Endothelial cell (in vitro differentiated cells): Measurements from ENCODE around the gene BATF. TPM values are rescaled to one million over a fixed set of nuclear protein-coding genes. Genes with fewer than 3 reads are reported as not detected.

Experiments used
- DNase-seq: peaks from one replicate; pipeline ENCODE4 v3.0.0; 2021; ENCODE audit warnings: low spot score
- H3K27ac Mint-ChIP-seq: one replicate; pipeline ENCODE4 v1.8.0; 2021; ENCODE audit warnings: mixed read lengths, inconsistent platforms; ENCODE audit not compliant: unreplicated experiment
- H3K27me3 Mint-ChIP-seq: one replicate; pipeline ENCODE4 v1.8.0; 2021; ENCODE audit warnings: mild to moderate bottlenecking, moderate library complexity, mixed read lengths, inconsistent platforms; ENCODE audit not compliant: unreplicated experiment
- H3K36me3 Mint-ChIP-seq: one replicate; pipeline ENCODE4 v1.8.0; 2021; ENCODE audit warnings: mild to moderate bottlenecking, low read depth, mixed read lengths, inconsistent platforms; ENCODE audit not compliant: unreplicated experiment
- H3K4me1 Mint-ChIP-seq: one replicate; pipeline ENCODE4 v1.8.0; 2021; ENCODE audit warnings: mild to moderate bottlenecking, mixed read lengths, inconsistent platforms; ENCODE audit not compliant: unreplicated experiment
- H3K4me3 Mint-ChIP-seq: one replicate; pipeline ENCODE4 v1.8.0; 2021; ENCODE audit warnings: mild to moderate bottlenecking, mixed read lengths, inconsistent platforms; ENCODE audit not compliant: unreplicated experiment
- H3K9me3 Mint-ChIP-seq: one replicate; pipeline ENCODE4 v1.8.0; 2021; ENCODE audit warnings: mixed read lengths, inconsistent platforms; ENCODE audit not compliant: unreplicated experiment
- CTCF ChIP-seq: fragments of 200-600 bp; sonication (generic); IDR thresholded peaks from one replicate; pipeline ENCODE4 v1.5.0; 2021; ENCODE audit warnings: antibody characterized with exemption; ENCODE audit not compliant: unreplicated experiment
- total RNA-seq: library from RNA; stranded (reverse); fragmentation: NEBNext Ultra II Directional; extraction: Animal tissue kit (Norgen Biotek cat#: 25700); gene quantifications from one replicate; pipeline ENCODE4 v1.2.1, GENCODE V29; 2021; ENCODE audit not compliant: unreplicated experiment

Gene BATF
- total RNA-seq, 1 donor from 2014 or later, result not detected

GRCh38 chr14:75558440-75558839, 36.2 kb downstream of the BATF start:
- no peak for TF ChIP-seq CTCF
- Mint-ChIP-seq H3K27ac (no peak overlapping the region), H3K27me3 (peaks cover 3% of the 10 kb centered on the region), H3K4me1 (no peaks in the 10 kb centered on the region), H3K4me3 (no peak overlapping the region), H3K9me3 (no peaks in the 10 kb centered on the region), H3K36me3 (no peaks in the 10 kb centered on the region)
- no peak for DNase-seq

- H3K4me1 Mint-ChIP-seq, result no peaks in the 10 kb centered on the region
- H3K36me3 Mint-ChIP-seq, result no peaks in the 10 kb centered on the region
- H3K27ac Mint-ChIP-seq, result no peak overlapping the region
- DNase-seq, result no peak
- no peak for TF ChIP-seq CTCF
- no peak overlapping the region for H3K4me3 Mint-ChIP-seq
- peaks cover 3% of the 10 kb centered on the region for H3K27me3 Mint-ChIP-seq
- H3K9me3 Mint-ChIP-seq, result no peaks in the 10 kb centered on the region
These were observed 36.8 kb downstream of the BATF start for GRCh38 chr14:75559045-75559444.

- Mint-ChIP-seq H3K27me3 (peaks cover 3% of the 10 kb centered on the region), H3K9me3 (no peaks in the 10 kb centered on the region), H3K4me3 (no peak overlapping the region), H3K4me1 (no peaks in the 10 kb centered on the region), H3K27ac (no peak overlapping the region), H3K36me3 (peaks cover under 1% of the 10 kb centered on the region)
- no peak for TF ChIP-seq CTCF
- DNase-seq, result no peak
These were observed 37.4 kb downstream of the BATF start for GRCh38 chr14:75559451-75560222.

GRCh38 chr14:75561013-75561432, 38.8 kb downstream of the BATF start:
- no peaks in the 10 kb centered on the region for H3K9me3 Mint-ChIP-seq
- TF ChIP-seq CTCF, result peak; percentile 67

GRCh38 chr14:75562089-75562488, 39.8 kb downstream of the BATF start:
- no peak for DNase-seq
- Mint-ChIP-seq H3K9me3 (no peaks in the 10 kb centered on the region), H3K27ac (no peak overlapping the region), H3K4me3 (no peak overlapping the region), H3K4me1 (peaks cover 8% of the 10 kb centered on the region), H3K27me3 (peaks cover 11% of the 10 kb centered on the region), H3K36me3 (peaks cover 9% of the 10 kb centered on the region)
- TF ChIP-seq CTCF, result no peak

More at GRCh38 chr14:75561013-75561432, 38.8 kb downstream of the BATF start:
- Mint-ChIP-seq H3K27ac (peak overlapping the region; percentile 2), H3K4me3 (no peak overlapping the region), H3K27me3 (peaks cover 6% of the 10 kb centered on the region), H3K36me3 (peaks cover 9% of the 10 kb centered on the region), H3K4me1 (peaks cover 2% of the 10 kb centered on the region)
- DNase-seq, result peak; percentile 82
